ENCODE results near the gene PRKG1. TPM values are rescaled to one million over a fixed set of nuclear protein-coding genes. Genes with fewer than 3 reads are reported as not detected.
A peak's percentile ranks its signal among the peaks of the same experiment; 100 is the strongest.
"Not testable (repeated sequence)": the region's sequence is repeated elsewhere in the genome, so short reads cannot be mapped to it uniquely, and the experiment has no call there.

PRKG1 gene
- total RNA-seq, 8 experiments from 2014 or later: 5.6 to 40.7 (median 6.6) TPM

GRCh38 chr10:51528527-51528926 lies 454.2 kb downstream of the PRKG1 start:
- in situ Hi-C loops (cut with MboI; ENCODE audit: low pct_unique_long_range_greater_than_20kb in 2 of 9, low sequenced_read_pairs in 9 of 9, unreplicated experiment in 9 of 9): no loop called here
- no peaks in the 10 kb centered on the region for H3K4me1 ChIP-seq (replicated peaks in 1 of 2)
- WGBS, 10 experiments: 0 to 60% (median 8%) methylated on average over 1 to 2 of the region's 2 CpGs; no CpG with 5 or more reads in 1 of the 10 experiments
- no peak overlapping the region for H3K4me3 ChIP-seq
- ATAC-seq (replicated peaks in 6 of 8): no peak
- no peak overlapping the region for H3K27ac ChIP-seq

DNA sequence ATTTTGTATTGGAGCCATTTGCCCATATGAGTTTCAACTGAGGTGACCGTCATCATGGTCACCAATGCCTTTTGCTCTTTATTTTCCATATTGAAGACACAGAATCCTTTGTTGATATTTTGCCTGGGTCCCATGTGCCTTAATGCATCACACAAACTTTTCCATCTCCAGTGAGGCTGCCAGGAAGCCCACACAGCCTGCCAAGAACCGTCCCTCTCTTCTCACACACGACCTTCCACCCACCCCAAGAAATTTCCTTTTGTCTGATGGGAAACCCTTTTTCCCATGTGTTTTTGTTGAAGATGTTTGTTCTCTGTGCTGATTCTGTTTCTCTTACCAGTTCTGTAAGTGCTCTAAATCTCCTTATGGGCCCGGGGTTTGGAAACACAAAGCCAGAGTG lies 456.3 kb downstream of the PRKG1 start:
- WGBS, 10 experiments: 19 to 100% (median 75%) methylated on average over 1 to 4 of the region's 4 CpGs; no CpG with 5 or more reads in 1 of the 10 experiments
- in situ Hi-C loops (cut with MboI; ENCODE audit: low pct_unique_long_range_greater_than_20kb in 2 of 9, low sequenced_read_pairs in 9 of 9, unreplicated experiment in 9 of 9): no loop called here
- Histone ChIP-seq H3K27ac (no peak overlapping the region), H3K4me3 (no peak overlapping the region), H3K4me1 (replicated peaks in 1 of 2) (no peaks in the 10 kb centered on the region)
- no peak for ATAC-seq (replicated peaks in 6 of 8)

- Histone ChIP-seq H3K4me3 (no peak overlapping the region), H3K27ac (no peak overlapping the region), H3K4me1 (replicated peaks in 1 of 2) (no peaks in the 10 kb centered on the region)
- no peak for ATAC-seq (replicated peaks in 6 of 8)
- 57 to 100% (median 91%) methylated on average over 1 to 4 of the region's 4 CpGs; no CpG with 5 or more reads in 1 of the 10 experiments for WGBS, 10 experiments
- in situ Hi-C loops (cut with MboI; ENCODE audit: low pct_unique_long_range_greater_than_20kb in 2 of 9, low sequenced_read_pairs in 9 of 9, unreplicated experiment in 9 of 9): no loop called here
These were observed 457.8 kb downstream of the PRKG1 start for GRCh38 chr10:51532044-51532443.

GRCh38 chr10:51542853-51543252 lies 468.6 kb downstream of the PRKG1 start:
- Histone ChIP-seq H3K27ac (no peak overlapping the region), H3K4me1 (replicated peaks in 1 of 2) (no peaks in the 10 kb centered on the region), H3K4me3 (no peak overlapping the region)
- 62 to 100% (median 88%) methylated on average over 3 to 5 of the region's 5 CpGs; no CpG with 5 or more reads in 3 of the 10 experiments for WGBS, 10 experiments
- ATAC-seq (replicated peaks in 6 of 8): no peak
- in situ Hi-C loops (cut with MboI; ENCODE audit: low pct_unique_long_range_greater_than_20kb in 2 of 9, low sequenced_read_pairs in 9 of 9, unreplicated experiment in 9 of 9): no loop called here

GRCh38 chr10:51544933-51545332 lies 470.6 kb downstream of the PRKG1 start:
- WGBS, 10 experiments: 0 to 100% (median 57%) methylated on average over 1 of the region's 1 CpG; no CpG with 5 or more reads in 3 of the 10 experiments

GRCh38 chr10:51547941-51548340 lies 473.7 kb downstream of the PRKG1 start:
- H3K4me1 ChIP-seq (replicated peaks in 1 of 2): no peaks in the 10 kb centered on the region
- ATAC-seq (replicated peaks in 6 of 8): no peak
- H3K4me3 ChIP-seq: no peak overlapping the region
- no peak overlapping the region for H3K27ac ChIP-seq
- in situ Hi-C loops (cut with MboI; ENCODE audit: low pct_unique_long_range_greater_than_20kb in 2 of 9, low sequenced_read_pairs in 9 of 9, unreplicated experiment in 9 of 9): no loop called here
- WGBS, 10 experiments: 39 to 100% (median 50%) methylated on average over 1 to 2 of the region's 2 CpGs; no CpG with 5 or more reads in 1 of the 10 experiments

More at GRCh38 chr10:51544933-51545332, 470.6 kb downstream of the PRKG1 start:
- Histone ChIP-seq H3K4me3 (no peak overlapping the region), H3K4me1 (replicated peaks in 1 of 2) (no peaks in the 10 kb centered on the region), H3K27ac (no peak overlapping the region)
- in situ Hi-C loops (cut with MboI; ENCODE audit: low pct_unique_long_range_greater_than_20kb in 2 of 9, low sequenced_read_pairs in 9 of 9, unreplicated experiment in 9 of 9): no loop called here
- ATAC-seq (replicated peaks in 6 of 8): no peak

DNA sequence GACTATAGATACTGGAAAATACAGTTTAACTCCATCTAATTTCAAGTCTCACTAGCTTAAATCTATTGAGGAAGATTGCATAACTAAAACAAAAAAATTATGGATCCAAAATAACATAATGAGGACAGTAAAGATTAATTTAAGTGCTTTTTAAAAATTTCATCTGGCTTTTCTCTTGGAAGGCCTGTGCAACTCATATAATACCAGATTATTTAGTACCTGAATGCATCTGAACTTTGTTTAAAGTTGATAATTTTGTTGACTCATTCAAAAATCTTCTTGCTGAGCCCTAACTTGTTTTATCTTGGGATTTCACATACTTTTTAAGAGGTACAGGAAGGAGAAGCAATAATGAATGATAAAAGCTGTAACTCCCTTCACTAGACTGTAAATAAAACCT lies 478.6 kb downstream of the PRKG1 start:
- H3K4me1 ChIP-seq (replicated peaks in 1 of 2): no peaks in the 10 kb centered on the region
- no peak overlapping the region for H3K4me3 ChIP-seq
- in situ Hi-C loops (cut with MboI; ENCODE audit: low pct_unique_long_range_greater_than_20kb in 2 of 9, low sequenced_read_pairs in 9 of 9, unreplicated experiment in 9 of 9): no loop called here
- no peak overlapping the region for H3K27ac ChIP-seq
- no peak for ATAC-seq (replicated peaks in 6 of 8)

DNA sequence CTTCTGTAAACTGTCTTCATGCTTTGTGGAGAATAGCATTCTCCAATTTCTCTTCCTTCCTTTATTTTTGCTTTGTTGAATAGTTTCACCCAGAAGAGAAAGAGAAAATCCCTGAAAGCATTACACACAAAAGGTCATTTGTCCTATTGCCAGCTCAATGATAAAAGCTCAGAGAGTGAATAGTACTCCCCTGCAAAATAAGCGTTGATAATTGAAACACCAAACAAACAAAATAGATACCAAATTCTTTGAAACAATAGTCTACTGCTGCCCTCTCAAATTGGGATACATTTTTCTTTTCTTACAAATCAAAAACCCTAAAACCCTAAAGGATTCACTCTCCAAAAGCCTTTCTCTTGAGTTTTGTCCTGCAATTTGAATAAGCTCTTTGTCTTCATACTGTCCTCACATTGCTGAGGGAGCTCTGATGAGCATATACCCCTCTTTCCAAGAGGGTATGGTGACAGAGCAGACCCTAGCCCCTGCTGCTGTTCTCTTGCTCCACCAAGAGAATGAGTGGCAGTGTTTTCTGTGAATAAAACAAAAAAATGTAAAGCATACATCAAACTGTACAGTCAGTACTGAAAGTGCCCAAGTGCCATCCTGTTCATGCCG lies 490.7 kb downstream of the PRKG1 start:
- 14 to 100% (median 86%) methylated on average over 1 to 2 of the region's 2 CpGs for WGBS, 10 experiments
- in situ Hi-C loops (cut with MboI; ENCODE audit: low pct_unique_long_range_greater_than_20kb in 2 of 9, low sequenced_read_pairs in 9 of 9, unreplicated experiment in 9 of 9): no loop called here
- Histone ChIP-seq H3K27ac (peak overlapping the region in 1 of 2 donors; percentile 5), H3K4me1 (replicated peaks in 1 of 2) (peaks cover 3 to 9% of the 10 kb centered on the region in 2 donors), H3K4me3 (no peak overlapping the region)
- peak in 5 of 8 experiments; percentile 49 to 89 (median 74) for ATAC-seq (replicated peaks in 6 of 8)

DNA sequence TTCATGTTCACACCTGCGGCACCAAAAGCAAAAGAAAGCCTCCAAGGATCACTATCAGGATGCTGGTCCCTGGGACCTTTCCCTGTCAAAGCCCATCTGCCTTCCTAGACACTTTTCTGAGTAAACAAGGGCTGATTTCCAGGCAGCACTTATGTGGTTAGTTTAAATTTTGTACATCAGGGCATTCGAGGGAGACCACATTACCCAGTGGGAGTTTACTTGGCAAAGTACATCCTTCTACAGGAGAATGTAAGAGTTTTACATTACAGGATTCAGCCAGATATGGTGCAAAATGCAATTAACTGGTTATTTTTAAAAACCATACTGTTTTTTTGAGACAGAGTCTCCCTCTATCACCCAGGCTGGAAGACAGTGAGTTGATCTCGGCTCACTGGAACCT lies 493.0 kb downstream of the PRKG1 start:
- Histone ChIP-seq H3K4me1 (replicated peaks in 1 of 2) (peaks cover 3 to 9% of the 10 kb centered on the region in 2 donors), H3K27ac (no peak overlapping the region), H3K4me3 (no peak overlapping the region)
- 18 to 100% (median 83%) methylated on average over 1 to 3 of the region's 3 CpGs; no CpG with 5 or more reads in 1 of the 10 experiments for WGBS, 10 experiments
- in situ Hi-C loops (cut with MboI; ENCODE audit: low pct_unique_long_range_greater_than_20kb in 2 of 9, low sequenced_read_pairs in 9 of 9, unreplicated experiment in 9 of 9): no loop called here
- ATAC-seq (replicated peaks in 6 of 8): no peak

DNA sequence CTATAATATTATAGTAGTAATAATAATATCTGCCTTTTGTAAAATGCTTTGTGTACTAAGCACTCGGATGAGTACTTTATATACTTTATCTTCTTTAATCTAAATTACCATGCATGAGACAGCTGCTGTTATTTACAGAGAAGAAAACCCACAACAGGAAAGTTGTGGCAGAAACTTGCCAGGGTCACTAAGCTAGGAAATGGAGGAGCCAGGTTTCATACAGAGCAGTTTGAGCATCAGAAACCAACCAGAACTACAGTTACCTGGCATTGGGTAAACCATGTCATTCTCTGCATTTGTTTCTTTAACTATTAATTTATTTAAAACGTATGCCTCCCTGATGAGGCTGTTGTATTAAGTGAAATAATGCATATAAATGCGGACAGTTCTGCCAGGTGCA lies 495.2 kb downstream of the PRKG1 start:
- Histone ChIP-seq H3K4me1 (replicated peaks in 1 of 2) (peaks cover under 1 to 11% of the 10 kb centered on the region in 2 donors), H3K27ac (no peak overlapping the region), H3K4me3 (no peak overlapping the region)
- in situ Hi-C loops (cut with MboI; ENCODE audit: low pct_unique_long_range_greater_than_20kb in 2 of 9, low sequenced_read_pairs in 9 of 9, unreplicated experiment in 9 of 9): no loop called here
- 31 to 100% (median 78%) methylated on average over 1 to 3 of the region's 3 CpGs for WGBS, 10 experiments
- no peak for ATAC-seq (replicated peaks in 6 of 8)

DNA sequence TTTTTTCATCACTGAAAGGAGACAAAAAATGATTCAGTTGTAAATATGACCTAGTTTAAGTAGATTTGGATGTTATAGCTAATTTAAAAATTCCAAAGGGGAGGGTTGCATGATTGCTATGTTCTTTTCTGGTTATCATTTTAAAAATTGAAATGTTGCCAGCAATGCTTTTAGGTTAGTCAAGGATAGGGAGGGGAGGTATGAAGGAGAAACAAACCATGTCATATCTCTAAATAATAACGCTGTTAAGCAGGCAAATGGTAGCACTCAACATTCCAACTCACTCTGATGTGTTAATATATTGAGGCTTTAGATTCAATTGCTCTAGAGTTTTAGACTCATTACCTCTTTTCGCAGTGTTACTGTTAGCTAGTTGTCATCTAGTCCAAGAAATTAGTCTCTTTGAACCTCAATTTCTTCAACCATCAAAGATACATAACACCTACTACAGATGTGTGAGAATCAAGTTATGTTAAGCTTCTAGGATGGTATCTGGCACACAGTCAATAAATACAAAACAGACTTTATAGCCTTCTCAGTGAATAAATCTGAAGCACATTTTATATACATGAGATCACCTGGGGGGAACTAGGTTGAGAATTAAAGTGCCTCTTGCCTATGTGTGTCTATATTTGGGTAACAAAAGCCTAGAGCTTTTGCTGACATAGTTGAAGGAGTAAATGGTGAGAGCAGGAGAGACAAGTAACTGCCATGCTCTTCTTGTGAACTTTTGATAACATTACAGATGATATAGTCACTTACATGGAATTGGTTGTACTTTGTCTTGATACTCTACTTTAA lies 500.2 kb downstream of the PRKG1 start:
- Histone ChIP-seq H3K27ac (no peak overlapping the region), H3K4me3 (no peak overlapping the region), H3K4me1 (replicated peaks in 1 of 2) (peaks cover 0 to 3% of the 10 kb centered on the region in 2 donors)
- peak in 4 of 8 experiments; percentile 14 to 78 (median 44) for ATAC-seq (replicated peaks in 6 of 8)
- in situ Hi-C loops (cut with MboI; ENCODE audit: low pct_unique_long_range_greater_than_20kb in 2 of 9, low sequenced_read_pairs in 9 of 9, unreplicated experiment in 9 of 9): no loop called here
- 49 to 92% (median 80%) methylated on average over 1 to 2 of the region's 2 CpGs; no CpG with 5 or more reads in 1 of the 10 experiments for WGBS, 10 experiments

- ATAC-seq (replicated peaks in 6 of 8); H3K27ac ChIP-seq; in situ Hi-C loops (cut with MboI; ENCODE audit: low pct_unique_long_range_greater_than_20kb in 2 of 9, low sequenced_read_pairs in 9 of 9, unreplicated experiment in 9 of 9); H3K4me1 ChIP-seq (replicated peaks in 1 of 2); H3K4me3 ChIP-seq: not testable (repeated sequence)
- WGBS, 10 experiments: 100% methylated on average over 1 of the region's 6 CpGs; no CpG with 5 or more reads in 7 of the 10 experiments
These were observed 506.9 kb downstream of the PRKG1 start for GRCh38 chr10:51581196-51581595.

DNA sequence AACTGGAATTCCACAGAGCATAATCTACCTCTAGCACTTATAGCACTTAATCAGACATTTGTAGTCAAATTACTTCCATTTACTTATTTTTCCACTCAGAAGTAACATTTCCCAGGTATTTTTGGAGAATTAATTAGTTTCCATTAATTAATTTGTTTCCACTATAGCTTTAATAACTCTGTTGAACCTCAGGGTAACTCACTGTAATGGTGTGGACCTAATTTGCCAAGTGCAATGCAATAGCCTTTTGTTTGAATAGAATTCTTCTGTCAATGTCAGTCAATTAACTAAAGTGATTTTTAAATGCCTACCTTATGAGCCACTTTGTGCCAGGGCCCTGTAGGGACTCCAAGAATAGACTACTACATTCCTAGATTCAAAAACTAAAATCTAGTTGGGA lies 509.7 kb downstream of the PRKG1 start:
- ATAC-seq (replicated peaks in 6 of 8): no peak
- no peak overlapping the region for H3K4me3 ChIP-seq
- in situ Hi-C loops (cut with MboI; ENCODE audit: low pct_unique_long_range_greater_than_20kb in 2 of 9, low sequenced_read_pairs in 9 of 9, unreplicated experiment in 9 of 9): no loop called here

More for the DNA sequence above, 509.7 kb downstream of the PRKG1 start:
- Histone ChIP-seq H3K4me1 (replicated peaks in 1 of 2) (no peaks in the 10 kb centered on the region), H3K27ac (no peak overlapping the region)
